Tibial nerve (tissue), 4 donors: ENCODE results near the gene HYCC1.

Experiments used
- CTCF ChIP-seq, 5 experiments: fragments of 200-600 bp in 3 of 5; fragments of 450-650 bp in 2 of 5; sonication (generic) in 3 of 5; IDR thresholded peaks; one replicate each; pipeline ENCODE4 v1.5.1; 2016 to 2019; ENCODE audit warnings: antibody characterized with exemption in 5 of 5, mild to moderate bottlenecking in 3 of 5, moderate library complexity in 2 of 5
- EP300 ChIP-seq, 2 donors: sonication (generic); formaldehyde crosslinking; IDR thresholded peaks; one replicate each; pipeline ENCODE4 v1.6.1; 2017; ENCODE audit warnings: antibody characterized with exemption in 2 of 2, mild to moderate bottlenecking in 1 of 2
- POLR2A ChIP-seq, 2 donors: fragments of 450-650 bp; IDR thresholded peaks; one replicate each; pipeline ENCODE4 v1.6.1; 2017; ENCODE audit warnings: antibody characterized with exemption in 2 of 2, mild to moderate bottlenecking in 2 of 2, moderate library complexity in 2 of 2

GRCh38 chr7:22989643-22990587 lies 24.0 kb downstream of the HYCC1 start:
- TF ChIP-seq CTCF (IDR thresholded peaks at IDR 0.05) (no peak), POLR2A (IDR thresholded peaks at IDR 0.05) (no peak), EP300 (IDR thresholded peaks at IDR 0.05) (no peak)
